Astrocyte (in vitro differentiated cells and primary cell): ENCODE results near the gene DOP1A. TPM values are rescaled to one million over a fixed set of nuclear protein-coding genes. Genes with fewer than 3 reads are reported as not detected.

ENCODE experiments used
- DNase-seq: peaks from one replicate; pipeline ENCODE4 v3.0.0-alpha.2; 2010; ENCODE audit warnings: low read depth
- FAIRE-seq: peaks from 2 replicates; lab custom pipeline; 2011; peaks lifted over from hg19 to GRCh38; lab: Jason Lieb, UNC
- H2AFZ ChIP-seq: 2 replicates; pipeline ENCODE4 v1.6.0; 2012; ENCODE audit warnings: low read depth, low read length, inconsistent platforms
- H3K27ac ChIP-seq: 2 replicates; pipeline ENCODE4 v1.5.1; 2011; ENCODE audit warnings: low read depth, low read length, inconsistent platforms
- H3K27me3 ChIP-seq: 2 replicates; pipeline ENCODE4 v1.6.0; 2011; ENCODE audit warnings: low read length, inconsistent platforms; ENCODE audit not compliant: insufficient read depth
- H3K36me3 ChIP-seq: 2 replicates; pipeline ENCODE4 v1.5.1; 2011; ENCODE audit warnings: low read length, inconsistent platforms; ENCODE audit not compliant: insufficient read depth
- H3K4me1 ChIP-seq: 2 replicates; pipeline ENCODE4 v1.5.1; 2011; ENCODE audit warnings: low read length, inconsistent platforms; ENCODE audit not compliant: insufficient read depth
- H3K4me2 ChIP-seq: 2 replicates; pipeline ENCODE4 v1.6.0; 2012; ENCODE audit warnings: low read length, inconsistent platforms
- H3K4me3 ChIP-seq: 2 replicates; pipeline ENCODE4 v1.5.1; 2011; ENCODE audit warnings: low read depth, mild to moderate bottlenecking, low read length, inconsistent platforms; ENCODE audit not compliant: insufficient read depth
- H3K79me2 ChIP-seq: 2 replicates; pipeline ENCODE4 v1.6.0; 2012; ENCODE audit warnings: mild to moderate bottlenecking, low read length, inconsistent platforms; ENCODE audit not compliant: insufficient read depth
- H3K9ac ChIP-seq: 2 replicates; pipeline ENCODE4 v1.6.0; 2012; ENCODE audit warnings: mild to moderate bottlenecking, low read length, inconsistent platforms
- H3K9me3 ChIP-seq: 2 replicates; pipeline ENCODE4 v1.5.1; 2012; ENCODE audit warnings: low read depth, mild to moderate bottlenecking, low read length, inconsistent platforms; ENCODE audit not compliant: insufficient read depth
- H4K20me1 ChIP-seq: 2 replicates; pipeline ENCODE4 v1.6.0; 2012; ENCODE audit warnings: low read length, inconsistent platforms; ENCODE audit not compliant: insufficient read depth
- H3K27ac Mint-ChIP-seq: one replicate; pipeline ENCODE4 v1.8.0; 2021; ENCODE audit warnings: mild to moderate bottlenecking, mixed read lengths; ENCODE audit not compliant: unreplicated experiment
- H3K27me3 Mint-ChIP-seq: one replicate; pipeline ENCODE4 v1.8.0; 2021; ENCODE audit warnings: low read depth, mixed read lengths; ENCODE audit not compliant: unreplicated experiment
- H3K36me3 Mint-ChIP-seq: one replicate; pipeline ENCODE4 v1.8.0; 2021; ENCODE audit warnings: low read depth, mixed read lengths; ENCODE audit not compliant: unreplicated experiment
- H3K4me1 Mint-ChIP-seq: one replicate; pipeline ENCODE4 v1.8.0; 2021; ENCODE audit warnings: low read depth, mixed read lengths; ENCODE audit not compliant: unreplicated experiment
- H3K4me3 Mint-ChIP-seq: one replicate; pipeline ENCODE4 v1.8.0; 2021; ENCODE audit warnings: mild to moderate bottlenecking, moderate library complexity, mixed read lengths; ENCODE audit not compliant: unreplicated experiment
- H3K9me3 Mint-ChIP-seq: one replicate; pipeline ENCODE4 v1.8.0; 2021; ENCODE audit warnings: mild to moderate bottlenecking, mixed read lengths; ENCODE audit not compliant: unreplicated experiment
- CTCF ChIP-seq: IDR thresholded peaks from 2 replicates; pipeline ENCODE4 v1.5.1; 2011; ENCODE audit warnings: low read depth, mild to moderate bottlenecking, inconsistent platforms, low read length, moderate library complexity; ENCODE audit not compliant: insufficient read depth
- EZH2 ChIP-seq: IDR thresholded peaks from 2 replicates; pipeline ENCODE4 v1.6.1; 2012; ENCODE audit warnings: mild to moderate bottlenecking, low read length, inconsistent platforms; ENCODE audit not compliant: insufficient read depth
- total RNA-seq: library from RNA; stranded (reverse); gene quantifications from 2 replicates; pipeline ENCODE4 v1.2.1, GENCODE V29; 2021

DOP1A gene
- total RNA-seq, 1 donor from 2014 or later: 14.2 TPM

GRCh38 chr6:83153883-83154521, 86.5 kb downstream of the DOP1A start:
- Histone ChIP-seq H4K20me1 (no peaks in the 10 kb centered on the region), H3K4me1 (no peaks in the 10 kb centered on the region), H3K4me2 (no peak overlapping the region), H2AFZ (no peak overlapping the region), H3K27ac (no peak overlapping the region), H3K9ac (no peak overlapping the region), H3K27me3 (no peaks in the 10 kb centered on the region), H3K36me3 (peaks cover 18% of the 10 kb centered on the region), H3K4me3 (no peak overlapping the region), H3K79me2 (no peaks in the 10 kb centered on the region), H3K9me3 (no peaks in the 10 kb centered on the region)
- H3K36me3 Mint-ChIP-seq: peaks cover 13% of the 10 kb centered on the region
- peaks cover 3% of the 10 kb centered on the region for H3K4me1 Mint-ChIP-seq
- TF ChIP-seq CTCF (no peak), EZH2 (no peak)
- no peaks in the 10 kb centered on the region for H3K27me3 Mint-ChIP-seq
- DNase-seq (no peak), FAIRE-seq (peak; percentile 85)
- H3K9me3 Mint-ChIP-seq: no peaks in the 10 kb centered on the region
- H3K27ac Mint-ChIP-seq: no peak overlapping the region
- no peak overlapping the region for H3K4me3 Mint-ChIP-seq

- FAIRE-seq: no peak
- H2AFZ ChIP-seq: no peak overlapping the region
- H3K79me2 ChIP-seq: no peaks in the 10 kb centered on the region
- DNase-seq: no peak
- H3K9me3 Mint-ChIP-seq: no peaks in the 10 kb centered on the region
- no peaks in the 10 kb centered on the region for H4K20me1 ChIP-seq
- no peak overlapping the region for H3K9ac ChIP-seq
- H3K4me1 ChIP-seq: no peaks in the 10 kb centered on the region
- no peak for TF ChIP-seq EZH2
- no peak for TF ChIP-seq CTCF
- no peaks in the 10 kb centered on the region for H3K9me3 ChIP-seq
- H3K36me3 ChIP-seq: peaks cover 23% of the 10 kb centered on the region
- peaks cover 13% of the 10 kb centered on the region for H3K36me3 Mint-ChIP-seq
- H3K27me3 ChIP-seq: no peaks in the 10 kb centered on the region
- no peak overlapping the region for H3K27ac Mint-ChIP-seq
- no peak overlapping the region for H3K4me2 ChIP-seq
- no peaks in the 10 kb centered on the region for H3K27me3 Mint-ChIP-seq
- H3K4me1 Mint-ChIP-seq: peaks cover 3% of the 10 kb centered on the region
- H3K4me3 Mint-ChIP-seq: no peak overlapping the region
- no peak overlapping the region for H3K27ac ChIP-seq
- no peak overlapping the region for H3K4me3 ChIP-seq
These were observed 88.3 kb downstream of the DOP1A start for GRCh38 chr6:83155794-83156193.

GRCh38 chr6:83160167-83160566, 92.7 kb downstream of the DOP1A start:
- no peaks in the 10 kb centered on the region for H3K4me1 Mint-ChIP-seq
- H3K9me3 Mint-ChIP-seq: no peaks in the 10 kb centered on the region
- peaks cover 11% of the 10 kb centered on the region for H3K36me3 Mint-ChIP-seq
- no peaks in the 10 kb centered on the region for H3K27me3 ChIP-seq
- DNase-seq (no peak), FAIRE-seq (no peak)
- no peak overlapping the region for H3K27ac ChIP-seq
- H3K4me3 ChIP-seq: no peak overlapping the region
- no peaks in the 10 kb centered on the region for H3K79me2 ChIP-seq
- no peak overlapping the region for H3K27ac Mint-ChIP-seq
- H3K4me2 ChIP-seq: no peak overlapping the region
- H3K9ac ChIP-seq: no peak overlapping the region
- no peaks in the 10 kb centered on the region for H3K4me1 ChIP-seq
- peaks cover 13% of the 10 kb centered on the region for H3K36me3 ChIP-seq
- H3K27me3 Mint-ChIP-seq: no peaks in the 10 kb centered on the region
- H3K4me3 Mint-ChIP-seq: no peak overlapping the region
- TF ChIP-seq EZH2: no peak
- TF ChIP-seq CTCF: no peak
- H4K20me1 ChIP-seq: no peaks in the 10 kb centered on the region
- H3K9me3 ChIP-seq: no peaks in the 10 kb centered on the region
- no peak overlapping the region for H2AFZ ChIP-seq
